K562 (cell line): ENCODE measurements around the gene ELOVL5. TPM values are rescaled to one million over a fixed set of nuclear protein-coding genes. Genes with fewer than 3 reads are reported as not detected.

Experiments
- ADNP ChIP-seq: fragments of 200-800 bp; sonication (Bioruptor generic); IDR thresholded peaks from 2 replicates; pipeline ENCODE4 v1.6.1; 2016; ENCODE audit warnings: missing genetic modification characterization, missing compliant biosample characterization
- BRD9 ChIP-seq: fragments of 450-650 bp; IDR thresholded peaks from 2 replicates; pipeline ENCODE4 v1.6.1; 2018; ENCODE audit warnings: low read depth; ENCODE audit not compliant: partially characterized antibody
- CHD4 ChIP-seq: fragments of 200-600 bp; sonication (generic); IDR thresholded peaks from 3 replicates; pipeline ENCODE4 v1.6.1; 2012; ENCODE audit warnings: low read depth, mild to moderate bottlenecking, mixed read lengths, low read length, inconsistent platforms; ENCODE audit not compliant: insufficient read depth, insufficient replicate concordance, poor library complexity, severe bottlenecking
- EWSR1 ChIP-seq: fragments of 450-650 bp; IDR thresholded peaks from 2 replicates; pipeline ENCODE4 v1.6.1; 2018; ENCODE audit warnings: borderline replicate concordance, mild to moderate bottlenecking, low read depth, moderate library complexity; ENCODE audit not compliant: partially characterized antibody
- FOXP4 ChIP-seq: sonication (generic); formaldehyde crosslinking; IDR thresholded peaks from 2 replicates; pipeline ENCODE4 v1.8.0; 2022; ENCODE audit warnings: mild to moderate bottlenecking, missing genetic modification reagents, borderline replicate concordance
- MBD2 ChIP-seq: sonication (generic); IDR thresholded peaks from 2 replicates; pipeline ENCODE4 v1.6.1; 2016; ENCODE audit warnings: low read depth, borderline replicate concordance
- MECOM ChIP-seq: fragments of 250-450 bp; sonication (Bioruptor Pico); IDR thresholded peaks from 2 replicates; pipeline ENCODE4 v1.8.0; 2022; ENCODE audit warnings: inconsistent platforms
- PTTG1 ChIP-seq: fragments of 450-650 bp; IDR thresholded peaks from 2 replicates; pipeline ENCODE4 v1.6.1; 2016; ENCODE audit warnings: low read depth, mild to moderate bottlenecking, missing genetic modification characterization, missing compliant biosample characterization
- TEAD1 ChIP-seq, 2 experiments: fragments of 450-650 bp in 1 of 2; sonication (generic) in 1 of 2; formaldehyde crosslinking; IDR thresholded peaks; 2 replicates each; pipeline versions ENCODE4 v1.4.0 to v1.8.0; 2020 to 2022; ENCODE audit warnings: mild to moderate bottlenecking in 2 of 2, missing genetic modification reagents in 1 of 2
- USF2 ChIP-seq: sonication (generic); formaldehyde crosslinking; IDR thresholded peaks from 2 replicates; pipeline ENCODE4 v1.5.0; 2020; ENCODE audit warnings: missing genetic modification reagents
- ZBTB43 ChIP-seq: sonication (generic); formaldehyde crosslinking; IDR thresholded peaks from 2 replicates; pipeline ENCODE4 v1.8.0; 2023; ENCODE audit warnings: mild to moderate bottlenecking, missing genetic modification reagents
- ZBTB8A ChIP-seq: fragments of 450-650 bp; IDR thresholded peaks from 2 replicates; pipeline ENCODE4 v1.6.1; 2018; ENCODE audit warnings: mild to moderate bottlenecking, moderate library complexity; ENCODE audit not compliant: partially characterized antibody
- ZKSCAN3 ChIP-seq: fragments of 250-450 bp; sonication (Bioruptor Pico); IDR thresholded peaks from 2 replicates; pipeline ENCODE4 v1.4.0; 2020
- ZNF24 ChIP-seq: fragments of 450-650 bp; IDR thresholded peaks from 2 replicates; pipeline ENCODE4 v1.6.1; 2016
- ZNF395 ChIP-seq: fragments of 200-800 bp; sonication (Bioruptor generic); IDR thresholded peaks from 2 replicates; pipeline ENCODE4 v1.6.1; 2017; ENCODE audit warnings: missing genetic modification characterization, missing compliant biosample characterization
- ZNF507 ChIP-seq: conservative IDR thresholded peaks from 2 replicates; pipeline ENCODE4 v1.6.1; 2017; ENCODE audit warnings: missing genetic modification characterization, missing compliant biosample characterization
- ZNF518B ChIP-seq: fragments of 250-450 bp; sonication (Bioruptor Pico); IDR thresholded peaks from 2 replicates; pipeline ENCODE4 v1.5.0; 2021; ENCODE audit warnings: mild to moderate bottlenecking, moderate library complexity
- ZNF77 ChIP-seq: fragments of 250-450 bp; sonication (Bioruptor Pico); IDR thresholded peaks from 2 replicates; pipeline ENCODE4 v1.5.0; 2020
- ZNF785 ChIP-seq: fragments of 250-450 bp; sonication (Bioruptor Pico); IDR thresholded peaks from 2 replicates; pipeline ENCODE4 v1.4.0; 2020; ENCODE audit warnings: mild to moderate bottlenecking
- polyA plus RNA-seq, 8 experiments: library from polyadenylated mRNA; depleted of rRNA in 4 of 8; stranded (reverse) in 5 of 8; unstranded in 3 of 8; fragments of >200 nt; fragmentation: Nextera tagmentation in 2 of 8; fragmentation: Illumina TruSeq in 1 of 8; extraction: Ambion mirVana in 2 of 8; extraction: Trizol in 1 of 8; gene quantifications; 2 replicates each; pipeline versions ENCODE4 v1.2.1 to v1.2.3, GENCODE V29; 2011 to 2014; ENCODE audit warnings: inconsistent platforms in 1 of 8, missing spikeins in 1 of 8
- total RNA-seq, 7 experiments: library from RNA; depleted of rRNA in 6 of 7; stranded (reverse); fragments of >200 nt in 6 of 7; fragmentation: Illumina TruSeq in 2 of 7; extraction: Trizol in 2 of 7; gene quantifications; 2 replicates each; pipeline versions ENCODE4 v1.2.1 to v1.2.3, GENCODE V29; 2011 to 2021; ENCODE audit warnings: low replicate concordance in 1 of 7

ELOVL5 gene
- total and polyA plus RNA-seq, 9 of the 15 experiments (the other 6 are each of a cell fraction or from before 2014, with no cell fraction given): 70.6 to 245 (median 132) TPM

- TF ChIP-seq EWSR1 (no peak), ZNF785 (no peak), ZNF77 (CRISPR knock-in tag) (no peak), USF2 (CRISPR knock-in tag) (no peak), MECOM (CRISPR knock-in tag) (0 out of 2 replicates have a peak, but pooled peaks have one; percentile 1), ZBTB8A (no peak), ZNF507 (tag) (no peak), PTTG1 (tag) (no peak), ZKSCAN3 (CRISPR knock-in tag) (no peak), BRD9 (no peak), ZNF24 (no peak), CHD4 (no peak), MBD2 (peak; percentile 65), TEAD1 (CRISPR knock-in tag; IDR thresholded peaks at IDR 0.05) (peak; percentile 45 to 57; a peak in 2 of 4 replicates), ZNF518B (CRISPR knock-in tag) (no peak), ZNF395 (CRISPR knock-in tag) (peak; percentile 19), FOXP4 (CRISPR knock-in tag) (peak; percentile 19; the same call in 1 of the 2 replicates), ZBTB43 (CRISPR knock-in tag) (no peak), ADNP (no peak)
Observed at GRCh38 chr6:53359095-53359842, 10.5 kb upstream of the ELOVL5 start (continued).
